GM19239 (cell line): ENCODE results near the gene CBX6.
"Not testable (repeated sequence)": the region's sequence is repeated elsewhere in the genome, so short reads cannot be mapped to it uniquely, and the experiment has no call there.

Experiments used
- DNase-seq: peaks from one replicate; pipeline ENCODE4 v3.0.0; 2011; ENCODE audit warnings: low spot score; ENCODE audit not compliant: insufficient read length
- FAIRE-seq: peaks from 2 replicates; lab custom pipeline; 2011; peaks lifted over from hg19 to GRCh38; lab: Jason Lieb, UNC

CBX6 gene

DNA sequence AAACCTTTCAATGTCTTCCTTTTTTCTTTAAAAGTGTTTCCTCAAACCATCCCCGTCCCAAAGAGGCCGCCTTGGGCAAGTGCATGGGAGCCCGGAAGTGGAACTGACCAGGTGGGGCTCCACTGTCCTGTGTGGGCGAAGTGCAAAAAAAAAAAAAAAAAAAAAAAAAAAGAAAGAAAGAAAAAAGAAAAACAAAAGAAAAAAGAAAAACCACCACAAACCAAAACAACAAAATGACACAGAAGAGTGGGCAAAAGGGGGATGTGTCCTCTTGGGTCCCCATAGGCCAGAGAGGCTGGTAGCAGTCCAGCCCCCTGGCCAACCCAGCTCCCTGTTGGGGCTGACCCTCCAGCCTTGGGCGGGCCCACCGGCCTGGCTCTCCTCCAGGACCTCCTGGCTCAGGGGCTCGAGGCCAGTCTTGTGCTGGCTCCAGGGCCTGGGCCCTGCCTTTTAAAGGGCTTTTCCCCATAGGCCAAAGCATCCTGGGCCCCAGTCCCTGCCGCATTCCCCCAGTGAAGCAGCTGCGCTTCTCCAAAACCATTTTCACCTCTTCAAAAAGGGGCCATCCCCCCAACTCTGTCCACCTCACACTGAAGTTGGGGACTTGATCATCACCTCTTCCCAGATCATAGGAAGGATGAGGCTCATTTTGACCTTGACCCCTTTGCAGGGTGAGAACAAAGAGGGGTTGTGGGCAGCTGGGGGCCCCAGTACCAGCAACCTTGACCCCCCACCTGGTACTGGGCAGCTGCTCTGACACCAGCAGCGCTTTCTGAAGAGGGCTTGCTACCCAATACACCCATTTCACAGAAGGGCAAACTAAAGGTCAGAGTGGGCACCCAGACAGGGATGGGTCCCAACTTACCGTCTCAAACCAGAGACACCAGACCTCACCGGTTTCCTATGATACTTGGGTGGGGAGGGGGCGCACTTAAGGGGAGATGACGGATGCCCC is 9.4 kb downstream of the CBX6 start:
- no peak for FAIRE-seq
- no peak for DNase-seq

DNA sequence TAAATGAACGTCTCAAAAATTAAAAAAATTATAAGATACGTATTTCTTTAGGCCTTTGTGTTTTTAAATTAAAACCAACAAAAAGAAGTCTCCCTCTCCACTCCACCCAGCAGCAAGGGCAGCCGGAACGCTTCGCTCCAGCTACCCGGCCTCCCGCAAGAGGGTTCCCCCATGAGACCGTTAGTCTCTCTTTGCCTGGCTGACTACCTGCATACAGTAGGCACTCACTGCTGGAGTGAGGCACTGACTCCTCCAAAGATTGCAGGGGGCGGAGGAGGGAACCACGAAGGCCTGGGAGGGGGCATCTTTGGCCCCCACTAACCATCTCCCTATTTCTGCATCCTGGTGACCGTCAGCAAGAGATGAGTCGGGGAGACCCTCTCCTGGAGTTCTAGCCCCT is 10.1 kb downstream of the CBX6 start:
- no peak for FAIRE-seq
- DNase-seq = no peak

DNA sequence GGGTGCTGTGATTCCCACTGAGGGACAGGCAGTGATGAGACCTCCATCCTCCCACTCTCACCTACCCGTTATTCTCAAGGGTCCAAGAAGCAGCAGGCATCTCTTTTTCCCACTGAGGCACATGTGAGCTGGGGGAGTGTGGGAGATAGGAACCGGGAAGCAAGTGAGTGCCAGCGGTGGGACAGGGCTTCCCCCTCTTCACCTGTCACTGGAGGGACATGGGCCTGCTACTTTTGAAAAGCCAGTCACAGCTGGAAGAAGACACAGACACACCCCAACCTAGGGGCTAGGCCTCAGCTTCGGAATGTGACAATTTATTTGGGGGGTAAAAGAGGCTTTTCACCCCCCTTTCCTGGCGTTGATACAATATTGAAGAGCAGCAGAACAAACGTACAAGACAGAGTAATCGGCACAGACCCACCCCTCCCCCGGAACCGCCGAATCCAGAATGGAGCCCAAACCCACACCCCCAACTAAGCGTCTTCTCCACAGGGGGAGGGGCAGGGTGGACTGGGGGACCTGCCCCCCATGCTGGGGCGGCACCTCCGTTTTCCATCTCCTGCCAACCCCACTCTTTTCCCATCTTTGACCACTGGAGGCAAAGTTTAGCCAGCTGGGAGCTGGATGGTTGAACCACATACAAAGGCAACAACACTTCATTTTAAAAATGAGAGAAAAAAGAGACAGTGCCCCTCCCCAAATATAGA is 10.7 kb downstream of the CBX6 start:
- no peak for DNase-seq
- no peak for FAIRE-seq

GRCh38 chr22:38860283-38861169 is 11.5 kb downstream of the CBX6 start:
- no peak for DNase-seq
- no peak for FAIRE-seq

- FAIRE-seq (no peak), DNase-seq (no peak)
These were observed 12.3 kb downstream of the CBX6 start for GRCh38 chr22:38859581-38860282.

- no peak for FAIRE-seq
- DNase-seq = no peak
These were observed 13.5 kb downstream of the CBX6 start for GRCh38 chr22:38858492-38858891.

DNA sequence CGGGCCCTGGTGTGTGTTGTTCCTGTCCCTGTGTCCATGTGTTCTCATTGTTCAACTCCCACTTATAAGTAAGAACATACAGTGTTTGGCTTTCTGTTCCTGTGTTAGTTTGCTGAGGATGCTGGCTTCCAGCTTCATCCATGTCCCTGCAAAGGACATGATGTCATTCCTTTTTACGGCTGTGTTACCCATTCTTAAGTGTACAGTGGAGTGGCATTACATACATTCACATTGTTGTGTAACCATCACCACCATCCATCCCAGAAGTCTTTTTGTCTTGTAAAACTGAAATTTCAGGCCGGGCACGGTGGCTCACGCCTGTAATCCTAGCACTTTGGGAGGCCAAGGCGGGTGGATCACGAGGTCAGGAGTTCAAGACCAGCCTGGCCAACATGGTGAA is 17.5 kb downstream of the CBX6 start:
- not testable (repeated sequence) for DNase-seq, FAIRE-seq

DNA sequence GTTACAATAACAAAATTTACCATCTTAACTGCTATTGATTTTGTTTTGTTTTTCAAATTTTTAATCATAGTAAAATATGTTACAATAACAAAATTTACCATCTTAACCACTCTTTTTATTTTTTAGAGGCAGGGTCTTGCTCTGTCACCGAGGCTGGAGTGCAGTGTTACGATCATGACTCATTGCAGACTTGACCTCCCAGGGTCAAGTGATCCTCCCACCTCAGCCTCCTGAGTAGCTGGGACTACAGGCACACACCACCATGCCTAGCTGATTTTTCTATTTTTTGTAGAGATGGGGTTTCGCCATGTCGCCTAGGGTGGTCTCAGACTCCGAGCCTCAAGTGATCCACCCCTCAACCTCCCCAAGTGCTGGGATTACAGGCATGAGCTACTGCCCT is 18.1 kb downstream of the CBX6 start:
- not testable (repeated sequence) for DNase-seq

GRCh38 chr22:38853196-38853651 is 18.8 kb downstream of the CBX6 start:
- FAIRE-seq (no peak), DNase-seq (no peak)

More for the DNA sequence above, 18.1 kb downstream of the CBX6 start:
- FAIRE-seq = not testable (repeated sequence)

DNA sequence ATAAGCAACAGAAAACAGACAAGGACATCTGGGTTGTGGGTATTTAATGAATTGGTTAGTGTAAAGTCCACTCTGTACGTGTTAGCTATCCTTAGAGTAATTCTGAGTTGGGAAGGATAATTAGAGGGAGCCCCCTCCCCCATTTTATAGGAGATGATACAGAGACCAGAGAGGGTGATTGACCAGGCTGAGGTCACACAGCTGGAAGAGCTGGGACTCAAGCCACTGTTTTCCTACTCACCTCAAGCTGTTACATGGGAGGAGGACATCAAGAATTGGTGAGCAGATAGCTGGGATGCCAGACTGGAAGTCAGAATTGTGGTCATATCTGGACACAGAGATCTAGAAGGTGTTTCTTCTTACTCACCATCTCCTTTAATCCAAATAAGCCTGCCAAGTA is 19.5 kb downstream of the CBX6 start:
- FAIRE-seq (no peak), DNase-seq (no peak)

GRCh38 chr22:38850941-38851849 is 20.8 kb downstream of the CBX6 start:
- DNase-seq = no peak
- FAIRE-seq = no peak

- DNase-seq = no peak
- no peak for FAIRE-seq
These were observed 21.6 kb downstream of the CBX6 start for GRCh38 chr22:38850399-38850798.

DNA sequence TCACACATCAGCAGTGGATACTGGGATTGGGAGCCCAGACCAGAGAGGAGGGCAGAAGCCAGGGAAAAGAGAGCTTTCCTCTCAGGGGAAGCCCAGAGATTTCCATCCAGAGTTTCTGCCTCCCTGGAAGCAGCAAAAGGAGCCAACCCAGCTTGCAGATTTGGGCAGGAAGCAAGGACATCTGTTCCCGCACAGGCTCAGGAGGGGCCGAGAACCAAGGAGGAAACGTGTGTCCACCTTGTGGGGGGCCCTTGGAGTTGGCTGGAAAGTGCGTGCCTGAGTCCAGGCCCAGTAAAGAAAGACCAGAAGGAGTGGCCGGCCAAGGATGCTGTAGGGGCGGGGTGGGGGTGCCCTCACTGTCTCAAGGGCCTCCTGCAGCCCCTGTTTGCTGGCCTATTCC is 22.2 kb downstream of the CBX6 start:
- DNase-seq (no peak), FAIRE-seq (no peak)

- no peak for DNase-seq
These were observed 25.6 kb downstream of the CBX6 start for GRCh38 chr22:38846412-38846811.

GRCh38 chr22:38845004-38845740 is 26.8 kb downstream of the CBX6 start:
- DNase-seq (no peak), FAIRE-seq (no peak)

More at GRCh38 chr22:38846412-38846811, 25.6 kb downstream of the CBX6 start:
- FAIRE-seq = no peak

DNA sequence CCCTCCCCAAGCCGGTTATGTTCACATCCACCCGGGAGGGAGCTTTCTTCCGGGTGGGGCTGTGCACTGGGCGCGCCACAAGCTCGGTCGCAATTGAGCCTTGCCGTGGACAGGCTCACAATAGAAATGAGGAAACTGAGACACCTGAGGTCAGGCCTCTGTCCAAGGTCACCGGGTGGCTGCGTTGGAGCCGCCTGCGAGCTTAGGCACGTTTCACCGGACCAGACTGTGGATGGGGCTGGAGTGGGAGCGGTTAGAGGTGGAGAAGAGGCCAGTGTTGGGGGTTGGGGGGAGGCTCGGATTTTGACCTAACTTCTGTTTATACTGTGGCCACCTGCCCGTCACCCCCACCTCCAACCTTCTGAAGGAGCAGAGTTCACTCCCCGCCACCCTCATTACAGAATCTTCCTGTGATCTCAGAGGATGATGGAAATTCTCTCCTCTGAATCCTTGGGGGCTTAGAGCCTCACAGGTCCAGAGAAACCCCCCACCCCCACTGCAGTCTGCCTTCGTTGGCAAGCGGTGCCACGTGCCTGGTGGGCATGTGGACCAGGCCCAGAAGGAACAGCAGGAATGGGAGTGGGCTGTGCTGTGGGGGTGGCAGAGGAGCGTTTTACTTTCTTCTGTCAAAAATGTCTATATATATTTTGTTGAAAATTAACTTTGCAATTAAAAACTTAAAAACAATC is 27.6 kb downstream of the CBX6 start:
- DNase-seq (no peak), FAIRE-seq (no peak)

DNA sequence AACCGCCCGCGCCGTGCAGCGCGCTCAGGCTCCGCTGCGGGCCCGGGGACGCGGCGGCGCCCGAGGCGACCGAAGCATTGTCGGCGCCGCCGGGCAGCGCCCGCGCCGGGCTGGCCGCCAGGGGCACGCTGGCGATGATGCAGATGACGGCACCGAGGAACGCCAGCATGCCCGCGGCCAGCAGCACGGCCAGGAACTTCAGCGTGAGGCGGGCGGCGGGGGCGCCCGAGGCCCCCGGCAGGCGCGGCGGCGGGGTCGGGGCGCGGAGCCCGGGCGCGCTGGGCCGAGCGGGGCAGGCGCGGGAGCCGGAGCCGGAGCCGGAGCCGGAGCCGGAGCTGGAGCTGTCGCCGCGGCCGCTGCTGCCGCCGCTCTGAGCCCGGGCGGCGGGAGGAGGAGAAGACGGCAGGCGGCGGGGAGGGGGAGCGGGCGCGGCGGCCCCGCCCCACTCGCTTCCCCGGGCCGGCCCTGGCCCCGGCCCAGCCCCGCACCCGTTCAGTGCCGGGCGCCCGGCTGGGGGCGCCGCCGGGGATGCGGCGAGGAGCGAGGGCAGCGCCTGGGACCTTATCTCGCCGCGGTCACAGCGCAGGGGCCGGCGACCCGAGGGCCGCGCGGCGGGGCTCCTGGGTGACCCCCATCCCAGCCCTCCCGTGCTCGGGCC is 28.2 kb downstream of the CBX6 start, which contains the start of gene NPTXR:
Gene NPTXR, minus strand, starts transcription at position 372 of the 658 bp plus-strand sequence.
- FAIRE-seq (no peak), DNase-seq (peak; percentile 49)
